EH (cell line): Measurements from ENCODE around the gene GREB1.

ENCODE experiments used
- DNase-seq: peaks from one replicate; pipeline ENCODE4 v3.0.0-alpha.2; 2015; ENCODE audit warnings: low read depth

GREB1 gene

DNA sequence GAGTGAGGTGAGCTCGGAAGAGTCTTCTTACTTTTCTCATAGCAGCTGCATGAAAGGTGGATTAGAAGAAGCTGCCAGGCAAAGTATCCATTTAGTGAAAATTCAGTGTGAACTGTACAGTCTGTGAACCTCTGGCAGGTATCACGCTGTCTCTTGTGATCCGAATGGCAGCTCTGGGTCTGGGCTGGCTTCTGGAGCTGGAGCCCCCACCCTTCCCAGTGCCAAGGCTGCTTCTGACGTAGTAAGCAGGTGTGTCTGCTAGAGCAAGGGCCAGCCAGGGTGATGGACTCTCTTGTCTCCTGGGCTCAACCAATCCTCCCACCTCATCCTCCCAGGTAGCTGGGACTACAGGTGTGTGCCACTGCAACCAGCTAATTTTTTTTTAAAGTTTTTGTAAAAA is 150.1 kb downstream of the GREB1 start:
- DNase-seq: no peak

DNA sequence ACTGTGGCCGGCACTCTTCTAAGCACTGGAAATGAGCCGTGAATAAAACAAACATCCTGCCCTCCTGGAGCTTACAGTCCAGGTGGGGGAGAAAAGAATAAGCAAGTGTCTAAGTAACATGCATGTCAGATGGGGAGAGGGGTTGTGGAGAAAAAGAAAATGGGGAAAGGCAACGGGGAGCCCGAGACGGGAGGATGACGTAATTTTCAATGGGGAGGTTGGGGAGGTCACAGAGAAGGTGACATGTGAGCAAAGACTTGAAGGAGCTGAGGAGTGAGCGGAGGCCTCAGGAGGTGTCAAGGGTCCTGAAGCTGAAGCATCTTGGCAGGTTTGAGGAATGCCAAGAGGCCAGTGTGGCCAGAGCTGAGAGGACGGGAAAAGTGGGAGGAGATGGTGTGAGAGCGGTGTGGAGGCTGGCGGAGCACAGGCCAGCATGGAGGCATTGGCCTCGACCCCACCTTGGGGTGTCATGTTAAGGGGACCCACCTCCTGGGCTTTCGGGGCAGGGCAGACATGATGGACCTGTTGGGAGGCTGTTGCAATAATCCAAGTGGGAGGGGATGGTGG is 151.1 kb downstream of the GREB1 start:
- DNase-seq: no peak

DNA sequence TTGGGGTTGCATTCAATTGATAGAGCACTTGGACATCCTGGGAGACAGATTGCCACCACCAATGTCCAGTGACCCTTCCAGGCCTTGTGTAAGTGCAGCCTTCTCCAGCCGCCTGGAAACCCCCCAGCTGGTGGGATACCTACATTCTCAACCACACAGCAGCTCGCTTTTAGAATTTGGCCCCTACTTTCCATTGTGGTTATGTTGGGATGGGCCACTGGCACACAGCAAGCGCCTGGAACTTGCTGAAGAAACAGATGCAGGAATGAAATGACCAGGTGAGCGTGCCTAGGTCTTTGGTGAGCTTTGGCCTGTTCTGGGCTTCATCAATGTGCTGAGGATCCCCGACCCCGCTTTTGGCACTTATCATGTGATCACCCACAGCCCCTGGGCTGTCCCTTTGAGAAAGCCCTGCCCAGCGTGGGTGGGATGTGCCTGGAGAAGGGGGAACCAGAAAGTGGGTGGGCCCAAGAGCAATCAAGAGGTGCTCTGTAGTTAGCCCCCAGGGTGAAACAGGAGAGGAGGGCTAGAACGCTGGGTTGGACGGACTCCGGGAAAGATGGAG is 152.1 kb downstream of the GREB1 start:
- DNase-seq: no peak

DNA sequence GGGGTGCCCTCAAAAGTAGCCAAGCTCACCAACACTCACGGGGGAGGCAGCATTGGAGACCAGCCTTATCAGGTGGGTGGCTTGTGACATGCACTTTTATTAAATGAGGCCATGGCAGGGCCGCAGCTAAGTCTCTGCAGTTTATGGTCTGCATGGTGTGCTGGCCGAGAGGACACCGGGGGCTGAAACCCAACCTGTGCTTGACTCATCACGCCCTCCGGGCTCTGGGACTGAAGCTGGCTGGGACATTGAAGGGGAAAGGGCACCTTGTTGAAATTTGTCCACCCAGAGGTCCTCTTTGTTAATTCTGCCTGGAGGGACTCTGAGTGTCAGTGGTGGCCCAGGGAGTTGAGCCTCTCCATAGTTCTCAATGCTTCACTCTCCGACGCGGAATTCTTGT is 153.9 kb downstream of the GREB1 start:
- no peak for DNase-seq

DNA sequence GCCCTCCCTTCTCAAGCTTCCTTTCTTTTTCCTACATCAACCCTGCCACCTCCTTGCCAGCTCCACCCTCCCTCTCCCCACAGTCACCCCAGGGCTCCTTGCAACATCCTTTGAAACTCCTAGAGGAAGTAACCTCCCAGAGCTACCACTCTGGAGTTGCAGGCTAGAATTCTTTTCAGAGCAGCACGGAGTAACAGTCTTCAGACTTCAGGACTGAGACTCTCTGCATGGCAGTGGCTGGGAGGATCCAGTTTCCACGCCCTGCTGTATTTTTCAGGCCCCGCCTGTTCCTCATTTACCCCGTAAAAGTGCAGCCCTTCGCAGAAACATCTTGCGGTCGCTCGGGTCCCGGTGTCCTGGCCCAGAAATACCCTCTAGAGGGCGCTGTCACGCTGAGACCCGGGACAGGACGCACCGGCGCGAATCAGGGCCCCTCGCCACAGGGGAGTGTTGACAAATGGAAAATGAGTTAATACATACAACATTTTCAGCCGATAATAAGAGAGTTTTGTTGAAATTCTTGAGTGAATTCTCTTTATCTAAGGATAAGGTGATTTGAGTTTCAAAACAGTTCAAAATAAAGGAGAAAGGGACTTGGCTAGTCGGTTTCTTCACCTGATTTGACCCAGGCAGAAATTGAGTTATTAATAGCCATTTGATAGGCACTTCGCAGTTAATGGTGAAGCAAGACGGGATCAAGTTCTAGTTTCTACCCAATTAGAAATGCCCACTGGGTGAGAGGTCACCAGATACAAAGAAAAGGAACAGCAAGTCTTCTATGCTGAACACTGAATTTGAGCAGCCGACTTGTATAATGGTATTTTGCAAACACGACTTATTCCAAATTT is 154.6 kb downstream of the GREB1 start:
- peak; percentile 66 for DNase-seq

DNA sequence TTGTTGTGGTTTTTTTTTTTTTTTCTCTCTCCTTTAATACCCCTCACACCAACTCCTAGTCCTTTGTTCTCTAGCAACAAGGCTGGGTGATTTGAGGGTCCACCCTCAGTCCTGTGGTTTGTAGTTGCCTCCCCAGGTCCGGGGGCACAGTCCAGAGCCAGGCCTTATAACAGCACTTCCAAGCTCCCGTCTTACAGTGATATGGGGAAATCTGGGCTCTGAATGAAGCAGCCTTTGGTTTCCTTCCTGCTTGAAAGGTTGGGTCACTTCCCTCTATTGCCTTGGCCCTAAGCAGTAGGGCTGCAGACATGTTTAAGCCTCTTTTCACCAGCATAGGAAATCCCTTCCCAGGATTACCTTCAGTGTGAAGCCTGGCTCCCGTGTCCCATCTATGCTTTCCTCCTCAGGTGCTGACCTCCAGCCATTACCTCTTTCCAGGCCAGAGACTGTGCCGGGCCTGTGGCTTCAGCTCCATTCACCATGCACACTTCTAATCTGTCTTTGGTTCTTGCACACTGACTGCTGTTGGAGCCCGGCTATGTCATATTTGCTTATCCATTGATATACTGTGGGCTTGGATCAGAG is 157.3 kb downstream of the GREB1 start:
- DNase-seq: no peak
